Measurements from ENCODE around the gene PLEKHG2.

DNA sequence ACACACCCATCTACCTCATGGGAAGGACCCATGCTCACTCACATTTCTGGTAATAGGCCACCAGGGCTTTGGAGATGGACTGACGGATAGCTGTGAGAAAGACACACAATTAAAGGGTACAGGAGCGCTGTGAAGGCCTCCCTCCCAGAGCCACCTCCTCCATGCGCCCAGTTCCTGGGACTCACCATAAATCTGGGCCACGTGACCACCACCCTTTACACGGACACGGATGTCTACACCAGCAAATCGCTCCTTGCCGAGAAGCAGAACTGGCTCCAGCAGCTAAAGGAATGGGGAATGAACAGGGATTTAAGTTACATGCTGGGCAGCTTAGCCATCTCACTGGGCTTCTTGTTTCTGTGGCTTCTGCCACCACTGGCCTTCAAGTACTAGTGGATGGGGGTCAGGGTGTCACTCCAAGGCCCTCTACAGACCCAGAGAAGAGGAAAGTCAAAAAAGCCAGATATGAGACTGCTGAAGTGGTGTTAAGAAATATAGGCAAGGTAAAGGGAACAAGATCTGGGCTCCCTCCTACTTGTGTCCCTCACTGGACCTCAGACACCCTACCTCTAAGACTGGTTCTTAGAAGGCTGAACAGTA lies 21.1 kb downstream of the PLEKHG2 start:
- TF ChIP-seq EHF (CRISPR knock-in tag; IDR thresholded peaks at IDR 0.05), result no peak
- TF ChIP-seq BHLHE40 (IDR thresholded peaks at IDR 0.05; ENCODE audit: low read depth, low read length), result no peak
- TF ChIP-seq, protein P1, sequence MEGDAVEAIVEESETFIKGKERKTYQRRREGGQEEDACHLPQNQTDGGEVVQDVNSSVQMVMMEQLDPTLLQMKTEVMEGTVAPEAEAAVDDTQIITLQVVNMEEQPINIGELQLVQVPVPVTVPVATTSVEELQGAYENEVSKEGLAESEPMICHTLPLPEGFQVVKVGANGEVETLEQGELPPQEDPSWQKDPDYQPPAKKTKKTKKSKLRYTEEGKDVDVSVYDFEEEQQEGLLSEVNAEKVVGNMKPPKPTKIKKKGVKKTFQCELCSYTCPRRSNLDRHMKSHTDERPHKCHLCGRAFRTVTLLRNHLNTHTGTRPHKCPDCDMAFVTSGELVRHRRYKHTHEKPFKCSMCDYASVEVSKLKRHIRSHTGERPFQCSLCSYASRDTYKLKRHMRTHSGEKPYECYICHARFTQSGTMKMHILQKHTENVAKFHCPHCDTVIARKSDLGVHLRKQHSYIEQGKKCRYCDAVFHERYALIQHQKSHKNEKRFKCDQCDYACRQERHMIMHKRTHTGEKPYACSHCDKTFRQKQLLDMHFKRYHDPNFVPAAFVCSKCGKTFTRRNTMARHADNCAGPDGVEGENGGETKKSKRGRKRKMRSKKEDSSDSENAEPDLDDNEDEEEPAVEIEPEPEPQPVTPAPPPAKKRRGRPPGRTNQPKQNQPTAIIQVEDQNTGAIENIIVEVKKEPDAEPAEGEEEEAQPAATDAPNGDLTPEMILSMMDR (IDR thresholded peaks at IDR 0.05), result no peak
- TF ChIP-seq GATA3 (IDR thresholded peaks at IDR 0.05; ENCODE audit: borderline replicate concordance), result no peak
- TF ChIP-seq KDM1A (IDR thresholded peaks at IDR 0.05; ENCODE audit: low read depth), result no peak
- no peak; the same call in 2 of the 3 replicates for TF ChIP-seq BCL3 (IDR thresholded peaks at IDR 0.05)

Measured in A549 (cell line).